Measurements from ENCODE around the gene SLC39A11.

Gene SLC39A11

DNA sequence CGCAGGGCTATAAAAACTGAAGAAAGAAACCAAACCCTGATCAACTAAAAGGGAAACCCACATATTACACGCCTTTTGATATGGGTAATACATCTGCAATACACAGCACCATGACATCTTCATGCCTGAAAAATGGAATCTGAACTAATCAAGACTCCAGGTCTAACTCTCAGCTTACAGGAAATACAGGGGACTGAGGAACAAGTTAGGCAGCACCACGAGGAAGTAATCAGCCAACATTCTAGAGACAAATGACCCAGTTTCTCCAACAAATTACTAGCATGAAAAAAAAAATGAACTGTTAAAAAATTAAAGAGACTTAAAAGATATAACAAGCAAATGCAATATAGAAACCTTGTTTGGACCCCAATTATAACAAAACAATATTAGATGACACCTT is 9.1 kb downstream of the SLC39A11 start:
- in situ Hi-C loops (cut with HindIII; ENCODE audit: low sequenced_read_pairs): no loop called here
- TF ChIP-seq CTCF (IDR thresholded peaks at IDR 0.05; ENCODE audit: low read depth, low read length): no peak

GRCh38 chr17:73074566-73074965 is 17.9 kb downstream of the SLC39A11 start:
- no peak for DNase-seq (ENCODE audit: low read depth, low spot score)
- no peak overlapping the region for H3K4me3 ChIP-seq (ENCODE audit: low read depth, low read length)
- in situ Hi-C loops (cut with HindIII; ENCODE audit: low sequenced_read_pairs): no loop called here
- no peak for TF ChIP-seq CTCF (IDR thresholded peaks at IDR 0.05; ENCODE audit: low read depth, low read length)

More for the DNA sequence above, 9.1 kb downstream of the SLC39A11 start:
- H3K4me3 ChIP-seq (ENCODE audit: low read depth, low read length): no peak overlapping the region
- DNase-seq (ENCODE audit: low read depth, low spot score): no peak

DNA sequence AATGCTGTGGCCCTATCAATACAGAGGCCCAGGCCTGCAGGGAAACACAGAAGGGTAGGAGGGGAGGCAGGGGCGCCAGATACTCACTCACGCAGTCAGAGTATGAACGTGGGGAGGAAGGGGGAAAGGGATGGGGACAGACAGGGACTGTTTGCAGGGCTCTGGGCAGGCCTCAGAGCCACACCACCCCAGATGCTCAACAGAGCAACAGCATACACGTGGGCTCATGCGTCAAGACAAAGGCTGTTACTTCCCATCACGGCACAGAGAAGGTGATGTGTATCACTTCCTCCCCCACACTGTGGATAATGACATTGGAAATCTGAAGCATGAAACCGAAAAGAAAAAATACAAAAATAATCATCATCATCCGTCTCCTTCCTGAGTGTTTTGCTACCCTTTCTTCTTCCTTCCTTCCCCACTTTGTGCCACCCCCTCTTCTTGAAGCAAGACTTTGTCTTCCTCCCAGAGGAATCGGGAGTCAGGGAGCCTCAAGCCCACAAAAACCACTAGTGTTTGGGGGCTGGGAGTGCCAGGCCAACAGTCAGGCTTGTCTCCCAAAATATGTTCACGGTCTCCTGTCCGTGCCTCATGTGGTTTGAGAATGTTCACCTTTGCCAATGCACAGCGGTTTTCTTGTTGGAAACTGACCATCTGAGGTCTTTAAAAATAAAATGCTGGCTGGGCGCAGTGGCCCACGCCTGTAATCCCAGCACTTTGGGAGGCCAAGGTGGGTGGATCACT is 20.1 kb downstream of the SLC39A11 start:
- DNase-seq (ENCODE audit: low read depth, low spot score): no peak
- no peak for TF ChIP-seq CTCF (IDR thresholded peaks at IDR 0.05; ENCODE audit: low read depth, low read length)
- in situ Hi-C loops (cut with HindIII; ENCODE audit: low sequenced_read_pairs): no loop called here
- H3K4me3 ChIP-seq (ENCODE audit: low read depth, low read length): no peak overlapping the region

DNA sequence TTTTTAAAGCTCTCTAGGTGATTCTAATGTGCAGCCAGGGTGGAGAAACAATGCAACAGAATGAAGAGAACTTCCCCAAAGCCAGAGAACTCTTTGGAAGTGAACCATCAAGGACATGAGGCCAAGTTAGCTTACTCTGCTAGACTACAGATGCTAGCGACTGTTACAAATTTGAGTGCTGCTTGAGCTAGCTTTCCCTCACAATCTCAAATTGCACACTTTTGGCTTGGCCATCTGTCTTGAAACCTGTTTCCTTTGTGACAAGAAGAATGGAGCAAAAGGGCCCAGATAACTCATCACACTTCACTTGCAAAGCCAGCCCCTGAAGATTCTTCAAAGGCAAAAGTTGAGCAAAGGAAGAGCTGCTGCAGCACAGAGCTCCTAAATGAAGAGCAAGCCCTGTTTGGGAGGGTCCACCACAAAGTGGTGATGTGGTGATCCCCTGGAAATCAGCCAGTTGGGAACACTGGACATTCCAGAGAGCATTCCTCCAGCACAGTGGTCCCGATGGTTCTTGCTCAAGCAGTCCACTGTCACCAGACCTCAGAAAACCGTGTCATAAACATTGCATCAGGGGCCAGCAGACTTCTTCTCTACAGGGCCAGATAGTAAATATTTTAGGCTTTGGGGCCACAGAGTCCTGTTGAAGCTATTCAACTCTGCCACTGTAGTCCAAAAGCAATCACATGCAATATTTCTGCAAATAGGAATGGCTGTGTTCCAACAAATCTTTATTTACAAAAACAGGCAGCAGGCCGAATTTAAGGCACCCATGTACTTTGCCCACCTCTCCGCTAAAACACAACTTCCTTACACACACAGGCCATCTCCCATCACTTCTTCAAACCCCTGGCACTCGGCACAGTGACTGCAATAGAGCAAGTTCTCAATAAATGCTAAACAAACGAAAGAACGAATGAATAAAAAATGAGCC is 21.2 kb downstream of the SLC39A11 start:
- in situ Hi-C loops (cut with HindIII; ENCODE audit: low sequenced_read_pairs): no loop called here
- H3K4me3 ChIP-seq (ENCODE audit: low read depth, low read length): no peak overlapping the region
- TF ChIP-seq CTCF (IDR thresholded peaks at IDR 0.05; ENCODE audit: low read depth, low read length): no peak
- no peak for DNase-seq (ENCODE audit: low read depth, low spot score)

- H3K4me3 ChIP-seq (ENCODE audit: low read depth, low read length): no peak overlapping the region
- DNase-seq (ENCODE audit: low read depth, low spot score): no peak
- in situ Hi-C loops (cut with HindIII; ENCODE audit: low sequenced_read_pairs): no loop called here
- no peak for TF ChIP-seq CTCF (IDR thresholded peaks at IDR 0.05; ENCODE audit: low read depth, low read length)
Measured at GRCh38 chr17:73069841-73070240, 22.6 kb downstream of the SLC39A11 start.

- DNase-seq (ENCODE audit: low read depth, low spot score): no peak
- no peak for TF ChIP-seq CTCF (IDR thresholded peaks at IDR 0.05; ENCODE audit: low read depth, low read length)
- in situ Hi-C loops (cut with HindIII; ENCODE audit: low sequenced_read_pairs): no loop called here
- H3K4me3 ChIP-seq (ENCODE audit: low read depth, low read length): no peak overlapping the region
Measured at GRCh38 chr17:73069164-73069770, 23.2 kb downstream of the SLC39A11 start.

Data from astrocyte of the spinal cord (primary cell).